Hepatocyte (in vitro differentiated cells): Measurements from ENCODE around the gene F13A1.

Source experiments
- EZH2 ChIP-seq: fragments of 200-600 bp; sonication (generic); IDR thresholded peaks from 2 replicates; pipeline ENCODE4 v1.6.1; 2016; ENCODE audit warnings: antibody characterized with exemption, mild to moderate bottlenecking, borderline replicate concordance
- EZH2phosphoT487 ChIP-seq: fragments of 200-600 bp; sonication (generic); IDR thresholded peaks from one replicate; pipeline ENCODE4 v1.6.1; 2018; ENCODE audit warnings: antibody characterized with exemption, mild to moderate bottlenecking, low read depth, moderate library complexity; ENCODE audit not compliant: unreplicated experiment, severe bottlenecking
- TF ChIP-seq, protein P1 (sequence below): fragments of 200-600 bp; sonication (generic); IDR thresholded peaks from 2 replicates; pipeline ENCODE4 v1.5.1; 2016; ENCODE audit warnings: antibody characterized with exemption, mild to moderate bottlenecking; ENCODE audit not compliant: poor library complexity

DNA sequence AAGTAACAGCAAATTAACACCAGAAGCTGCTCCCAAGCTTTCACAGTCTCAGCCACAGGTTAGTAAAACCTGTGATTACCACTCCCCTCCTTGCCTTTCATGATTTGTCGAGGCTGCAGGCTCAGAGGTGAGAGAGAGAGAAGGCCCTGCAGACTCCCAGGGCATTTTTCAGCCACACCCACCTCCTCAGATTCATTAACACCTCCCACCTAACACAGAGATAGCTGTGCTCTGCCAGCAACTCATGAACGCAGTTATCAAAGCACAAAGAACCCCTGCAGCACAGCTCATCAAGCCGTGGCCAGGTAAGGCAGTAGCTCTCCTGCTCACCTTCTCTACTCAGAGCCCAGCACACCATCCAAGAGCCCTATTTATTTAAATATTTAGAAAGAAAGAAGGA is 27.1 kb downstream of the F13A1 start:
- TF ChIP-seq, protein P1, sequence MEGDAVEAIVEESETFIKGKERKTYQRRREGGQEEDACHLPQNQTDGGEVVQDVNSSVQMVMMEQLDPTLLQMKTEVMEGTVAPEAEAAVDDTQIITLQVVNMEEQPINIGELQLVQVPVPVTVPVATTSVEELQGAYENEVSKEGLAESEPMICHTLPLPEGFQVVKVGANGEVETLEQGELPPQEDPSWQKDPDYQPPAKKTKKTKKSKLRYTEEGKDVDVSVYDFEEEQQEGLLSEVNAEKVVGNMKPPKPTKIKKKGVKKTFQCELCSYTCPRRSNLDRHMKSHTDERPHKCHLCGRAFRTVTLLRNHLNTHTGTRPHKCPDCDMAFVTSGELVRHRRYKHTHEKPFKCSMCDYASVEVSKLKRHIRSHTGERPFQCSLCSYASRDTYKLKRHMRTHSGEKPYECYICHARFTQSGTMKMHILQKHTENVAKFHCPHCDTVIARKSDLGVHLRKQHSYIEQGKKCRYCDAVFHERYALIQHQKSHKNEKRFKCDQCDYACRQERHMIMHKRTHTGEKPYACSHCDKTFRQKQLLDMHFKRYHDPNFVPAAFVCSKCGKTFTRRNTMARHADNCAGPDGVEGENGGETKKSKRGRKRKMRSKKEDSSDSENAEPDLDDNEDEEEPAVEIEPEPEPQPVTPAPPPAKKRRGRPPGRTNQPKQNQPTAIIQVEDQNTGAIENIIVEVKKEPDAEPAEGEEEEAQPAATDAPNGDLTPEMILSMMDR = no peak
- no peak for TF ChIP-seq EZH2
- no peak for TF ChIP-seq EZH2phosphoT487
